Fibroblast of villous mesenchyme (primary cell): ENCODE measurements around the gene NREP. TPM values are rescaled to one million over a fixed set of nuclear protein-coding genes. Genes with fewer than 3 reads are reported as not detected.

Experiments used
- DNase-seq: peaks from one replicate; pipeline ENCODE4 v3.0.0-alpha.2; 2010; ENCODE audit warnings: low read depth
- H3K4me3 ChIP-seq: 2 replicates; pipeline ENCODE4 v1.5.1; 2011; ENCODE audit warnings: low read depth, mild to moderate bottlenecking, low read length
- CTCF ChIP-seq: IDR thresholded peaks from 2 replicates; pipeline ENCODE4 v1.5.1; 2012; ENCODE audit warnings: low read depth, mild to moderate bottlenecking, low read length; ENCODE audit not compliant: insufficient read depth
- total RNA-seq: library from RNA; depleted of rRNA; stranded (reverse); fragments of >200 nt; gene quantifications from 2 replicates; pipeline ENCODE4 v1.2.3, GENCODE V29; 2012

NREP gene
- total RNA-seq, 1 donor: 146 TPM

- peak; percentile 38 for DNase-seq
- H3K4me3 ChIP-seq: no peak overlapping the region
- no peak for TF ChIP-seq CTCF
Measured at GRCh38 chr5:111781200-111781599, 24.2 kb upstream of the NREP start.

GRCh38 chr5:111779922-111780292 lies 22.9 kb upstream of the NREP start:
- no peak for DNase-seq
- no peak overlapping the region for H3K4me3 ChIP-seq
- TF ChIP-seq CTCF: no peak

GRCh38 chr5:111779260-111779921 lies 22.4 kb upstream of the NREP start:
- TF ChIP-seq CTCF: no peak
- no peak for DNase-seq

GRCh38 chr5:111776913-111777781 lies 20.2 kb upstream of the NREP start:
- TF ChIP-seq CTCF: no peak
- no peak overlapping the region for H3K4me3 ChIP-seq
- no peak for DNase-seq

More at GRCh38 chr5:111779260-111779921, 22.4 kb upstream of the NREP start:
- no peak overlapping the region for H3K4me3 ChIP-seq

- TF ChIP-seq CTCF: no peak
- no peak overlapping the region for H3K4me3 ChIP-seq
- DNase-seq: peak; percentile 79
Measured at GRCh38 chr5:111775224-111775623, 18.2 kb upstream of the NREP start.

- TF ChIP-seq CTCF: no peak
- DNase-seq: peak; percentile 80
- H3K4me3 ChIP-seq: no peak overlapping the region
Measured at GRCh38 chr5:111774525-111774924, 17.5 kb upstream of the NREP start.
